ENCODE data around the gene SPOCK1.
A peak's percentile ranks its signal among the peaks of the same experiment; 100 is the strongest.
"Not testable (repeated sequence)": the region's sequence is repeated elsewhere in the genome, so short reads cannot be mapped to it uniquely, and the experiment has no call there.

Gene SPOCK1

GRCh38 chr5:137401946-137402345, 97.2 kb downstream of the SPOCK1 start:
- H3K4me1 Mint-ChIP-seq: no peaks in the 10 kb centered on the region
- no peak overlapping the region for H3K27ac Mint-ChIP-seq
- no peak overlapping the region for H3K4me3 Mint-ChIP-seq
- no peaks in the 10 kb centered on the region for H3K27me3 Mint-ChIP-seq
- no peaks in the 10 kb centered on the region for H3K36me3 Mint-ChIP-seq
- H3K9me3 Mint-ChIP-seq: no peaks in the 10 kb centered on the region
- ATAC-seq: no peak

GRCh38 chr5:137400571-137400970, 98.6 kb downstream of the SPOCK1 start:
- no peaks in the 10 kb centered on the region for H3K36me3 Mint-ChIP-seq
- H3K4me3 Mint-ChIP-seq: no peak overlapping the region
- no peak for ATAC-seq

GRCh38 chr5:137399911-137400310, 99.2 kb downstream of the SPOCK1 start:
- H3K4me1 Mint-ChIP-seq: no peaks in the 10 kb centered on the region
- H3K36me3 Mint-ChIP-seq: no peaks in the 10 kb centered on the region
- no peak for ATAC-seq
- no peaks in the 10 kb centered on the region for H3K9me3 Mint-ChIP-seq
- H3K27ac Mint-ChIP-seq: no peak overlapping the region
- H3K27me3 Mint-ChIP-seq: no peaks in the 10 kb centered on the region
- H3K4me3 Mint-ChIP-seq: no peak overlapping the region

More at GRCh38 chr5:137400571-137400970, 98.6 kb downstream of the SPOCK1 start:
- H3K27ac Mint-ChIP-seq: no peak overlapping the region
- no peaks in the 10 kb centered on the region for H3K9me3 Mint-ChIP-seq
- H3K27me3 Mint-ChIP-seq: no peaks in the 10 kb centered on the region
- H3K4me1 Mint-ChIP-seq: no peaks in the 10 kb centered on the region

DNA sequence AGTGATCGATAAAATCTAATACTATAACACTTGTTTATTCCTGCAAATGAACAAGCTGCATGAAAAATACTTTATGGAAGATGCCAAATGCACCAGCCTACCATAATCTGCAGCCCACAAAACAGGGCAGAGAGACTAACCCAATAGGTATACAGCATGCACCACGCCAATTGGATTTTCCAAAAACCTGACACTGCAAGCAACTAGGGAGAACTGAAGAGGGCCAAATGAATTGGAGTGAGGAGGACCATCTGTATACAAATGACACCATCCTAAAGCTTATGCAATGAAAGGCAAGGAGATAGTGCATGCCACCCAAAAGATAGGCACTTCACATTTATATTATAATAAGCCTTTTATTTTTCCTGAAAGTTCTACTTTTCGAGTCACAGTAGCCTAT, 100.4 kb downstream of the SPOCK1 start:
- Mint-ChIP-seq H3K9me3 (no peaks in the 10 kb centered on the region), H3K27ac (no peak overlapping the region), H3K27me3 (no peaks in the 10 kb centered on the region), H3K4me3 (no peak overlapping the region), H3K36me3 (no peaks in the 10 kb centered on the region), H3K4me1 (no peaks in the 10 kb centered on the region)
- ATAC-seq: no peak

GRCh38 chr5:137398154-137398553, 101.0 kb downstream of the SPOCK1 start:
- H3K4me1 Mint-ChIP-seq: no peaks in the 10 kb centered on the region
- H3K36me3 Mint-ChIP-seq: no peaks in the 10 kb centered on the region
- no peaks in the 10 kb centered on the region for H3K9me3 Mint-ChIP-seq
- H3K27me3 Mint-ChIP-seq: no peaks in the 10 kb centered on the region
- no peak overlapping the region for H3K4me3 Mint-ChIP-seq
- H3K27ac Mint-ChIP-seq: no peak overlapping the region
- ATAC-seq: no peak

- H3K27ac Mint-ChIP-seq: no peak overlapping the region
- no peak overlapping the region for H3K4me3 Mint-ChIP-seq
- H3K27me3 Mint-ChIP-seq: peaks cover 10% of the 10 kb centered on the region
- peak; percentile 39 for ATAC-seq
- H3K9me3 Mint-ChIP-seq: peaks cover 8% of the 10 kb centered on the region
- H3K4me1 Mint-ChIP-seq: no peaks in the 10 kb centered on the region
- no peaks in the 10 kb centered on the region for H3K36me3 Mint-ChIP-seq
Observed at GRCh38 chr5:137395011-137395755, 103.9 kb downstream of the SPOCK1 start.

DNA sequence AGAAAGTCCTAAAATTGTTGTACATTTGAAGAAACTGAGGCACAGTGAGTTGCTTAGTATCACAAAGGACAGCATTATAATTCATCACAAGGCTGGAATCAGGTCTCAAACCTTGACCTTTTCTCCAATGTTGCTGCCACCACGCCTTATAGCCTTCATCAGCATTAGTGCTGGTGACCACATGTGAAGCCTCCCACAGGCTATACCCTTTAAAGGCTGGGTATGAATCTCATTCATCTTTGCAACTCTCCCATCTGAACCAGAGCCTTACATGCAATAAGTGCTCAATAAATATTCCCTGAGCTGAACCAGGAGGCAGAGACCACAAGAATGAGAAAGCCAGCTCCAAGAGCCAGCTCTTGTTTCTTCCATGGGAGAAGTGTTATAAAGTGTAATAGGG, 104.7 kb downstream of the SPOCK1 start:
- no peak for ATAC-seq
- no peaks in the 10 kb centered on the region for H3K4me1 Mint-ChIP-seq

GRCh38 chr5:137393196-137393993, 105.7 kb downstream of the SPOCK1 start:
- no peak for ATAC-seq
- Mint-ChIP-seq H3K4me3 (no peak overlapping the region), H3K36me3 (no peaks in the 10 kb centered on the region), H3K27ac (no peak overlapping the region), H3K4me1 (no peaks in the 10 kb centered on the region), H3K9me3 (peaks cover 8% of the 10 kb centered on the region), H3K27me3 (peaks cover 10% of the 10 kb centered on the region)

More for the DNA sequence above, 104.7 kb downstream of the SPOCK1 start:
- peaks cover 10% of the 10 kb centered on the region for H3K27me3 Mint-ChIP-seq
- H3K9me3 Mint-ChIP-seq: peaks cover 8% of the 10 kb centered on the region
- H3K27ac Mint-ChIP-seq: no peak overlapping the region
- no peak overlapping the region for H3K4me3 Mint-ChIP-seq
- no peaks in the 10 kb centered on the region for H3K36me3 Mint-ChIP-seq

- ATAC-seq: no peak
- peaks cover 10% of the 10 kb centered on the region for H3K27me3 Mint-ChIP-seq
- no peak overlapping the region for H3K4me3 Mint-ChIP-seq
- H3K4me1 Mint-ChIP-seq: no peaks in the 10 kb centered on the region
- peaks cover 8% of the 10 kb centered on the region for H3K9me3 Mint-ChIP-seq
- no peak overlapping the region for H3K27ac Mint-ChIP-seq
- H3K36me3 Mint-ChIP-seq: no peaks in the 10 kb centered on the region
Observed at GRCh38 chr5:137392261-137392660, 106.9 kb downstream of the SPOCK1 start.

DNA sequence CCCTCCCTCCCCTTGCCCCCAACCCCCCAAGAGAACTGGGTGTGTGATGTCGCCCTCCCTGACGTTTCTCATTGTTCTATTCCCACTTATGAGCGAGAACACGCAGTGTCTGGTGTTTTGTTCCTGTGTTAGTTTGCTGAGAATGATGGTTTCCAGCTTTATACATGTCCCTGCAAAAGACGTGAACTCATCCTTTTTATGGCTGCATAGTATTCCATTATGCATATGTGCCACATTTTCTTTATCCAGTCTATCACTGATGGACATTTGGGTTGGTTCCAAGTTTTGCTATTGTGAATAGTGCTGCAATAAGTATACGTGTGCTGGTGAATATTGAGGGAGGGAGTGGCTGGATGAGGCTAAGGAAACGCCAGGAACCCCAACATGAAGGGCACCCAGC, 108.1 kb downstream of the SPOCK1 start:
- H3K4me3 Mint-ChIP-seq, H3K36me3 Mint-ChIP-seq, H3K27ac Mint-ChIP-seq, ATAC-seq, H3K27me3 Mint-ChIP-seq, H3K4me1 Mint-ChIP-seq, H3K9me3 Mint-ChIP-seq: not testable (repeated sequence)

DNA sequence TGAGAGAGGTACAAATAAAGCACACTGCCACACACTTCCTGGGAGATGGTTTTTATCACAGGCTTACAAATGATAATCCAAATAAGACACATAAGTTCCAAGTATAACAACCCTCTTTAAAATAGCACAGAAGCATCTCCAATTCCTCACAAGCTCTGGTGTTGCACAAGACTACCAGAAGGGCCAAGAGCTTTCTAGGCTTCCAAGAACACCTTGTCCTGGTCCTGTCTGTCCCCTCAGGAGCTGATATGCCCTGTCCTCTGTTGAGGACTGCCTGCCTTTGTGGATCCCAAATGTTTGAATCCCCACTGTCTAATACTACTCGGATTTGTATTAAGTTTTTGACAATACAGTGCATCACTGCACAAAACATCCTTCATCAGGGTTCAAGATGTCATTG, 110.1 kb downstream of the SPOCK1 start:
- Mint-ChIP-seq H3K36me3 (no peaks in the 10 kb centered on the region), H3K4me1 (no peaks in the 10 kb centered on the region), H3K4me3 (no peak overlapping the region), H3K9me3 (peaks cover 8% of the 10 kb centered on the region), H3K27me3 (peaks cover 10% of the 10 kb centered on the region), H3K27ac (no peak overlapping the region)
- no peak for ATAC-seq

DNA sequence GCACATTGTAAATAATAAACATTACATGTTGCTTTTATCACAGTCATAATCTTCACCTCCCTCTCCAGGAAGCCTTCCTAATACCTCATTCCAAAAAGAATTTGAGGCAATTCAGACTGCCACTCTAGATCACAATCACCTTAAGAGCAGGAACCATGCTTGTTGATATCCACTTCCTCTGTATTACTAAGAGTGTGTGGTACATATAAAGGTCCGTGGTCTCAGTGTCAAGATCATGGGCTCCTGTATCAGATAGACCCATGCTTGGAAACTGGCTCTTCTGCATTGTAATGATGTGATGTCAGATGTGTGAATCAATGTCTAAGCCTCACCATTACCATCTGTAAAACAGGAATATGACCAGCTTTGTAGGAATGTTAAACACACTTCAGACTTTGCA, 114.1 kb downstream of the SPOCK1 start:
- Mint-ChIP-seq H3K27me3 (no peaks in the 10 kb centered on the region), H3K36me3 (no peaks in the 10 kb centered on the region), H3K4me3 (no peak overlapping the region), H3K4me1 (no peaks in the 10 kb centered on the region), H3K27ac (no peak overlapping the region), H3K9me3 (peaks cover 12% of the 10 kb centered on the region)
- no peak for ATAC-seq

- H3K36me3 Mint-ChIP-seq: no peaks in the 10 kb centered on the region
- no peaks in the 10 kb centered on the region for H3K27me3 Mint-ChIP-seq
- H3K4me3 Mint-ChIP-seq: no peak overlapping the region
- H3K4me1 Mint-ChIP-seq: no peaks in the 10 kb centered on the region
- peaks cover 12% of the 10 kb centered on the region for H3K9me3 Mint-ChIP-seq
- H3K27ac Mint-ChIP-seq: no peak overlapping the region
- no peak for ATAC-seq
Observed at GRCh38 chr5:137383909-137384308, 115.2 kb downstream of the SPOCK1 start.

- no peak for ATAC-seq
- H3K27ac Mint-ChIP-seq: no peak overlapping the region
- H3K36me3 Mint-ChIP-seq: no peaks in the 10 kb centered on the region
- H3K9me3 Mint-ChIP-seq: peaks cover 12% of the 10 kb centered on the region
- H3K4me1 Mint-ChIP-seq: no peaks in the 10 kb centered on the region
- no peak overlapping the region for H3K4me3 Mint-ChIP-seq
- H3K27me3 Mint-ChIP-seq: no peaks in the 10 kb centered on the region
Observed at GRCh38 chr5:137381555-137381954, 117.6 kb downstream of the SPOCK1 start.

- Mint-ChIP-seq H3K4me1 (no peaks in the 10 kb centered on the region), H3K27ac (no peak overlapping the region), H3K36me3 (no peaks in the 10 kb centered on the region), H3K4me3 (no peak overlapping the region), H3K27me3 (no peaks in the 10 kb centered on the region), H3K9me3 (peaks cover 12% of the 10 kb centered on the region)
- no peak for ATAC-seq
Observed at GRCh38 chr5:137379555-137380286, 119.4 kb downstream of the SPOCK1 start.
